Neural progenitor cell (in vitro differentiated cells): ENCODE data around the gene WIPF2. TPM values are rescaled to one million over a fixed set of nuclear protein-coding genes. Genes with fewer than 3 reads are reported as not detected.

Experiments used
- DNase-seq: peaks from one replicate; pipeline ENCODE4 v3.0.0-alpha.2; 2016; ENCODE audit warnings: low spot score
- H2AFZ ChIP-seq: fragments of 200-600 bp; sonication (generic); replicated peaks from 2 replicates; pipeline ENCODE4 v1.6.1; 2016; ENCODE audit warnings: antibody characterized with exemption
- H3F3A ChIP-seq: fragments of 200-600 bp; sonication (generic); 2 replicates; pipeline ENCODE4 v1.6.1; 2016; ENCODE audit warnings: antibody characterized with exemption, low read depth
- H3K27ac ChIP-seq: fragments of 200-600 bp; sonication (generic); 2 replicates; pipeline ENCODE4 v1.5.1; 2016; ENCODE audit warnings: mild to moderate bottlenecking
- H3K27me3 ChIP-seq: fragments of 200-600 bp; sonication (generic); 2 replicates; pipeline ENCODE4 v1.6.1; 2016; ENCODE audit warnings: mild to moderate bottlenecking, moderate library complexity
- H3K36me3 ChIP-seq: fragments of 200-600 bp; sonication (generic); 2 replicates; pipeline ENCODE4 v1.5.1; 2016
- H3K4me1 ChIP-seq: fragments of 200-600 bp; sonication (generic); 2 replicates; pipeline ENCODE4 v1.6.1; 2016; ENCODE audit warnings: mixed run types
- H3K4me2 ChIP-seq: fragments of 200-600 bp; sonication (generic); 2 replicates; pipeline ENCODE4 v1.6.1; 2016
- H3K4me3 ChIP-seq: fragments of 200-600 bp; sonication (generic); 2 replicates; pipeline ENCODE4 v1.5.1; 2016
- H3K79me2 ChIP-seq: fragments of 200-600 bp; sonication (generic); 2 replicates; pipeline ENCODE4 v1.6.1; 2016; ENCODE audit warnings: low read depth
- H3K9ac ChIP-seq: fragments of 200-600 bp; sonication (generic); 2 replicates; pipeline ENCODE4 v1.6.1; 2016
- H3K9me3 ChIP-seq: fragments of 200-600 bp; sonication (generic); 2 replicates; pipeline ENCODE4 v1.5.1; 2016; ENCODE audit warnings: low read depth
- H4K20me1 ChIP-seq: fragments of 200-600 bp; sonication (generic); 2 replicates; pipeline ENCODE4 v1.6.1; 2016; ENCODE audit warnings: low read depth
- H3K27ac Mint-ChIP-seq: 3 replicates; pipeline ENCODE4 v1.8.0; 2021; ENCODE audit warnings: mixed read lengths
- H3K27me3 Mint-ChIP-seq: 2 replicates; pipeline ENCODE4 v1.8.0; 2022; ENCODE audit warnings: low read depth, mild to moderate bottlenecking, inconsistent platforms, moderate library complexity, mixed read lengths; ENCODE audit not compliant: insufficient read depth
- H3K36me3 Mint-ChIP-seq: 3 replicates; pipeline ENCODE4 v1.8.0; 2021; ENCODE audit warnings: mixed read lengths
- H3K4me1 Mint-ChIP-seq: 3 replicates; pipeline ENCODE4 v1.8.0; 2021; ENCODE audit warnings: mixed read lengths
- H3K4me3 Mint-ChIP-seq: 3 replicates; pipeline ENCODE4 v1.8.0; 2021; ENCODE audit warnings: mild to moderate bottlenecking, moderate library complexity, mixed read lengths
- H3K9me3 Mint-ChIP-seq: 3 replicates; pipeline ENCODE4 v1.8.0; 2020; ENCODE audit warnings: mixed read lengths
- CTCF ChIP-seq: fragments of 200-600 bp; sonication (generic); IDR thresholded peaks from 2 replicates; pipeline ENCODE4 v1.5.1; 2017; ENCODE audit warnings: antibody characterized with exemption, mild to moderate bottlenecking
- EZH2 ChIP-seq: fragments of 200-600 bp; sonication (generic); IDR thresholded peaks from 2 replicates; pipeline ENCODE4 v1.6.1; 2017; ENCODE audit warnings: antibody characterized with exemption, mild to moderate bottlenecking, moderate library complexity
- EZH2phosphoT487 ChIP-seq: fragments of 200-600 bp; sonication (generic); IDR thresholded peaks from 2 replicates; pipeline ENCODE4 v1.6.1; 2017; ENCODE audit warnings: antibody characterized with exemption
- total RNA-seq: library from RNA; depleted of rRNA; stranded (reverse); fragments of >200 nt; gene quantifications from 2 replicates; pipeline ENCODE4 v1.2.3, GENCODE V29; 2015; ENCODE audit warnings: low replicate concordance

The WIPF2 gene
- total RNA-seq, 1 donor from 2014 or later, result 6.8 TPM

DNA sequence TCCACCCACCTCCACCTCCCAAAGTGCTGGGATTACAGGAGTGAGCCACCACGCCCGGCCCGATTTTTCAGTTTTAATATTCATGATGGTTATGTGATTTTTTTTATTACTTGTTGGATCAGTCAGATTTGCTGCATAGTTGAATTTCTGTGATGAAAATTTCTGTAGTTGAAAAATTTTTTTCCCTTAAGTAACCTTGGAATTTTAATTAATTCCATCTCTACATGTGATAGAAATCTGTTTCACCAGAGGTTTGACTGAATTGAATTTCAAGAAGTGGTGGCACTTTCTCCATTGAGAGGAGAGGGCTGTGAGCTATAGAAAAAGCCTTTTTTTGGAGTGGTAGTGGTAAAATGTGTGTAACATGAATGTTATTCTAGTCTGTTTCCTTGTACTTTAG, 24.7 kb downstream of the WIPF2 start:
- Histone ChIP-seq H3K4me1 (peaks cover 10% of the 10 kb centered on the region), H3K4me3 (no peak overlapping the region), H3K27me3 (no peaks in the 10 kb centered on the region), H3K9ac (no peak overlapping the region), H3K79me2 (peaks cover 89% of the 10 kb centered on the region), H3K27ac (no peak overlapping the region), H3K9me3 (no peaks in the 10 kb centered on the region), H3K36me3 (no peaks in the 10 kb centered on the region), H2AFZ (no peak overlapping the region), H3F3A (peaks cover 19% of the 10 kb centered on the region), H4K20me1 (peaks cover 35% of the 10 kb centered on the region), H3K4me2 (no peak overlapping the region)
- DNase-seq, result no peak
- Mint-ChIP-seq H3K4me1 (peaks cover 22% of the 10 kb centered on the region), H3K27me3 (no peaks in the 10 kb centered on the region), H3K9me3 (peaks cover 3% of the 10 kb centered on the region), H3K4me3 (no peak overlapping the region), H3K27ac (no peak overlapping the region), H3K36me3 (peaks cover 2% of the 10 kb centered on the region)
- TF ChIP-seq CTCF (no peak), EZH2 (no peak), EZH2phosphoT487 (no peak)

DNA sequence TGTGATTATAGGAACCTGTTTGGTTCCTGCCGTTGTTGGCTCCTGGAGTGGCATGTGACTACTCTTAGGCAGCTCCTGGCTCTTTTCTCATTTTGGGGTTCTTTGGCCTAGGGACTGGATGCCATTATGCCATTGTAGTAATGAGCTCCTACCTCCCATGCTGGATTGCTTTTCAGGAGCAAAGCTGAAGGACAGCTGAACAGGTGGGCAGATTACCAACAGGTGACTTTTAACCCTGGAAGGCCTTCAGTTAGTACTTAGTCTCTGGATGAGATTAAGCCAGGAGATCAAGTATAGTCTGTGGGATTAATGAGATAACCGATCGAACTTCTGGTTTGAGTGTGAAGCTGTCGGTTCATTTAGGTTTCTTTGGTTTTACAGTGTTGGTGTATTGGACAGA, 25.2 kb downstream of the WIPF2 start:
- Histone ChIP-seq H3K9me3 (no peaks in the 10 kb centered on the region), H3K27ac (no peak overlapping the region), H3K9ac (no peak overlapping the region), H3K79me2 (peaks cover 93% of the 10 kb centered on the region), H3K36me3 (no peaks in the 10 kb centered on the region), H3K4me3 (no peak overlapping the region), H3K27me3 (no peaks in the 10 kb centered on the region), H2AFZ (no peak overlapping the region), H4K20me1 (peaks cover 36% of the 10 kb centered on the region), H3K4me1 (peaks cover 10% of the 10 kb centered on the region), H3F3A (peaks cover 21% of the 10 kb centered on the region), H3K4me2 (no peak overlapping the region)
- TF ChIP-seq EZH2phosphoT487, result no peak
- no peak for TF ChIP-seq EZH2
- no peak for TF ChIP-seq CTCF
- Mint-ChIP-seq H3K9me3 (peaks cover 3% of the 10 kb centered on the region), H3K36me3 (peaks cover 2% of the 10 kb centered on the region), H3K4me1 (peaks cover 27% of the 10 kb centered on the region), H3K27me3 (no peaks in the 10 kb centered on the region), H3K27ac (no peak overlapping the region), H3K4me3 (no peak overlapping the region)
- no peak for DNase-seq

DNA sequence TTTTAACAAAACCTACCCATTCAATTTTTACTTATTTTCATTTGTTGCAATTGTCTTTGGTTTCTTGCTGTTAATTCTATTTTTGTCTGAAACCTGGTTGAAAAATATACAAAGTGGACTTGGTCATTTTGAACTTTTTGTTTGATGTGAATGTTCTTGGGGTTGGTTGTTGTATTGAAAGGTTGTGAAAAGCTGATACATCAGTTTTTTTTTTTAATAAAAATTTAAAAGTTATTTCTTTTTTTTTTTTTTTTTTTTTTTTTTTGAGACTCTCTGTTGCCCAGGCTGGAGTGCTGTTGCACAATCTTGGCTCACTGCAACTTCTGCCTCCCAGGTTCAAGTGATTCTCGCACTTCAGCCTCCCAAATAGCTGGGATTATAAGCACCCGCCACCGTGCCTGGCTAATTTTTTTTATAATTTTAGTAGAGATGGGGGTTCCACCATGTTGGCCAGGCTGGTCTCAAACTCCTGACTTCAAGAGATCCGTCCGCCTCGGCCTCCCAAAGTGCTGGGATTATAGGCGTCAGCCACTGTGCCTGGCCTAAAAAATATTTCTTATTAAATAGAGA, 28.9 kb downstream of the WIPF2 start:
- no peaks in the 10 kb centered on the region for H3K27me3 Mint-ChIP-seq
- DNase-seq, result no peak
- TF ChIP-seq CTCF (no peak), EZH2phosphoT487 (no peak), EZH2 (no peak)
- Histone ChIP-seq H3K4me2 (no peak overlapping the region), H3F3A (peaks cover 9% of the 10 kb centered on the region), H3K36me3 (no peaks in the 10 kb centered on the region), H3K9me3 (no peaks in the 10 kb centered on the region), H4K20me1 (peaks cover 25% of the 10 kb centered on the region), H2AFZ (no peak overlapping the region), H3K79me2 (peaks cover 94% of the 10 kb centered on the region), H3K9ac (no peak overlapping the region), H3K4me1 (no peaks in the 10 kb centered on the region), H3K27ac (no peak overlapping the region), H3K4me3 (no peak overlapping the region), H3K27me3 (no peaks in the 10 kb centered on the region)
- H3K36me3 Mint-ChIP-seq, result peaks cover 2% of the 10 kb centered on the region
- no peak overlapping the region for H3K27ac Mint-ChIP-seq
- H3K9me3 Mint-ChIP-seq, result no peaks in the 10 kb centered on the region
- H3K4me3 Mint-ChIP-seq, result no peak overlapping the region
- peaks cover 10% of the 10 kb centered on the region for H3K4me1 Mint-ChIP-seq
